GM12891 (cell line): ENCODE measurements around the gene NTRK3.

Source experiments
- POLR2A ChIP-seq: IDR thresholded peaks from 2 replicates; pipeline ENCODE4 v1.6.1; 2011; ENCODE audit warnings: low read depth, low read length, control low read depth
- POLR2AphosphoS5 ChIP-seq: IDR thresholded peaks from 2 replicates; pipeline ENCODE4 v1.6.1; 2011; ENCODE audit warnings: low read depth, low read length, control low read depth
- SPI1 ChIP-seq: IDR thresholded peaks from 2 replicates; pipeline ENCODE4 v1.6.1; 2011; ENCODE audit warnings: low read depth, low read length, control low read depth
- TAF1 ChIP-seq: IDR thresholded peaks from 2 replicates; pipeline ENCODE4 v1.6.1; 2011; ENCODE audit warnings: low read depth, low read length, control low read depth

- TF ChIP-seq POLR2AphosphoS5 (no peak), POLR2A (no peak), TAF1 (no peak), SPI1 (no peak)
Observed at GRCh38 chr15:88104357-88104756, 152.2 kb downstream of the NTRK3 start.
